ENCODE results near the gene TARBP2. TPM values are rescaled to one million over a fixed set of nuclear protein-coding genes. Genes with fewer than 3 reads are reported as not detected.

Gene TARBP2
- total and polyA plus RNA-seq, 4 donors = 15.7 to 22.0 (median 18.4) TPM

DNA sequence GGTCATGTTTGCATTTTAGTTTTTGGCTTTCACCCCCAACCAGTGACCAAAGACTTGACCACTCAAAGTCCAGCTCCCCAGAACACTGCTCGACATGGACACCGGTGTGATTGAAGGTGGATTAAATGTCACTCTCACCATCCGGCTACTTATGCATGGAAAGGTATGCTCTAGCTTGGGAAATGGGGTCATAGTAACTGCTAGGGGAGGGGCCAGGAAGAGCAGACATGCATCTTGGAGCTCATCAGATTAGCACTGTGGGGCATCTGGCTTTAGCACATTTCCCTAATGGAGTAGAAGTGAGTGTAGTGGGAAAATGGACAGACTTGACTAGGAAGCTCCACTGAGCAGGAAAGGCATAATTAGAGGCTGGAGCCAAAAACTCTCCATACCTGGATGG lies 46.4 kb upstream of the TARBP2 start:
- TF ChIP-seq JUND (IDR thresholded peaks at IDR 0.05) = no peak
- H3K9ac ChIP-seq (ENCODE audit: low read depth in 1 of 2, low read length in 2 of 2) = no peak overlapping the region
- no peaks in the 10 kb centered on the region for H3K9me3 ChIP-seq (ENCODE audit: control insufficient read depth in 4 of 4, low read length in 3 of 4)
- H3K36me3 ChIP-seq (ENCODE audit: control insufficient read depth in 4 of 4, insufficient read depth in 3 of 4, low read depth in 1 of 4, low read length in 3 of 4) = peaks cover 22 to 54% (median 51%) of the 10 kb centered on the region in 4 donors
- no peak for DNase-seq (ENCODE audit: low spot score)
- peaks cover 0 to 21% (median 18%) of the 10 kb centered on the region in 4 donors for H3K4me1 ChIP-seq (ENCODE audit: control insufficient read depth in 4 of 4, insufficient read depth in 4 of 4, low read length in 3 of 4)
- no peaks in the 10 kb centered on the region for H3K27me3 ChIP-seq (ENCODE audit: control insufficient read depth in 4 of 4, insufficient read depth in 4 of 4, low read length in 3 of 4)
- H3K4me3 ChIP-seq (ENCODE audit: low read depth in 1 of 3, low read length in 3 of 3) = no peak overlapping the region
- WGBS = 40% methylated on average over 3 of the region's 3 CpGs
- no peak overlapping the region for H3K27ac ChIP-seq (ENCODE audit: low read depth in 1 of 2, low read length in 2 of 2)

DNA sequence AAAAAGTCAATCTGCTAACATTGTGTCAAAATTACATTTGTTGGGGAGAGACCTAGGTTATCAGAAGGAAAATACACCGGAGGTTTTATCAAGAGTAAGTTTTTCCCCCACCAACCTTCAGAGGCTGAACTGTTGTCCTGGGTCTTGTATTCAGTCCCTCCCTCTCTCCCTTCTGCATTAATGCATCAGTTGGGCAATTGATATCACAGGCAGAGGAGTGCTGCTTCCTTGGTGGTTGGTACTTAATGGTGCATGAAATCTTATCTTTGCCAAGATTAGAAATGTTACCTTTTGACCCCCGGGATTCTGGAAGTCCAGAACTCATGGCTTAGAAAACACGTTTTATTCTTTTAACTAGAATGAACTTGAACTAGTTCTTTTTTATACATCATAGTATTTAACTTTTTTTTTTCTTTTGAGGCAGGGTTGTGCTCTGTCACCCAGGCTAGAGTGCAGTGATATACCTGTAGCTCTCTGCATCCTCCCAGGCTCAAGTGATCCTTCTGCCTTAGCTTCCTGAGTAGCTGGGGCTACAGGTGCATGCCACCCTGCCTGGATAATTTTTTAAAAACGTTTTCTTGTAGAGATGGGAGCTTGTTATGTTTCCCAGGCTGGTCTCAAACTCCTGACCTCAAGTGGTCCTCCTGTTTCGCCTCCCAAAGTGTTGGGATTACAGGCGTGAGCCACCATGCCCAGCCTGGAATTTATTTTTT lies 44.3 kb upstream of the TARBP2 start:
- no peak for DNase-seq (ENCODE audit: low spot score)
- Histone ChIP-seq H3K9ac (ENCODE audit: low read depth in 1 of 2, low read length in 2 of 2) (no peak overlapping the region), H3K36me3 (ENCODE audit: control insufficient read depth in 4 of 4, insufficient read depth in 3 of 4, low read depth in 1 of 4, low read length in 3 of 4) (peaks cover 28 to 75% (median 72%) of the 10 kb centered on the region in 4 donors), H3K4me3 (ENCODE audit: low read depth in 1 of 3, low read length in 3 of 3) (no peak overlapping the region), H3K4me1 (ENCODE audit: control insufficient read depth in 4 of 4, insufficient read depth in 4 of 4, low read length in 3 of 4) (peaks cover 0 to 21% (median 20%) of the 10 kb centered on the region in 4 donors), H3K27me3 (ENCODE audit: control insufficient read depth in 4 of 4, insufficient read depth in 4 of 4, low read length in 3 of 4) (no peaks in the 10 kb centered on the region), H3K9me3 (ENCODE audit: control insufficient read depth in 4 of 4, low read length in 3 of 4) (no peaks in the 10 kb centered on the region), H3K27ac (ENCODE audit: low read depth in 1 of 2, low read length in 2 of 2) (no peak overlapping the region)
- 77% methylated on average over 6 of the region's 6 CpGs for WGBS
- TF ChIP-seq TAF1 (conservative IDR thresholded peaks at IDR 0.05) = no peak
- no peak for TF ChIP-seq FOXA2 (IDR thresholded peaks at IDR 0.05)
- TF ChIP-seq EGR1 (IDR thresholded peaks at IDR 0.05; ENCODE audit: low read depth in 2 of 2) = no peak
- TF ChIP-seq NR2F2 (IDR thresholded peaks at IDR 0.05) = no peak
- TF ChIP-seq, protein P1, sequence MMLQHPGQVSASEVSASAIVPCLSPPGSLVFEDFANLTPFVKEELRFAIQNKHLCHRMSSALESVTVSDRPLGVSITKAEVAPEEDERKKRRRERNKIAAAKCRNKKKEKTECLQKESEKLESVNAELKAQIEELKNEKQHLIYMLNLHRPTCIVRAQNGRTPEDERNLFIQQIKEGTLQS (IDR thresholded peaks at IDR 0.05) = no peak
- TF ChIP-seq, protein P2, sequence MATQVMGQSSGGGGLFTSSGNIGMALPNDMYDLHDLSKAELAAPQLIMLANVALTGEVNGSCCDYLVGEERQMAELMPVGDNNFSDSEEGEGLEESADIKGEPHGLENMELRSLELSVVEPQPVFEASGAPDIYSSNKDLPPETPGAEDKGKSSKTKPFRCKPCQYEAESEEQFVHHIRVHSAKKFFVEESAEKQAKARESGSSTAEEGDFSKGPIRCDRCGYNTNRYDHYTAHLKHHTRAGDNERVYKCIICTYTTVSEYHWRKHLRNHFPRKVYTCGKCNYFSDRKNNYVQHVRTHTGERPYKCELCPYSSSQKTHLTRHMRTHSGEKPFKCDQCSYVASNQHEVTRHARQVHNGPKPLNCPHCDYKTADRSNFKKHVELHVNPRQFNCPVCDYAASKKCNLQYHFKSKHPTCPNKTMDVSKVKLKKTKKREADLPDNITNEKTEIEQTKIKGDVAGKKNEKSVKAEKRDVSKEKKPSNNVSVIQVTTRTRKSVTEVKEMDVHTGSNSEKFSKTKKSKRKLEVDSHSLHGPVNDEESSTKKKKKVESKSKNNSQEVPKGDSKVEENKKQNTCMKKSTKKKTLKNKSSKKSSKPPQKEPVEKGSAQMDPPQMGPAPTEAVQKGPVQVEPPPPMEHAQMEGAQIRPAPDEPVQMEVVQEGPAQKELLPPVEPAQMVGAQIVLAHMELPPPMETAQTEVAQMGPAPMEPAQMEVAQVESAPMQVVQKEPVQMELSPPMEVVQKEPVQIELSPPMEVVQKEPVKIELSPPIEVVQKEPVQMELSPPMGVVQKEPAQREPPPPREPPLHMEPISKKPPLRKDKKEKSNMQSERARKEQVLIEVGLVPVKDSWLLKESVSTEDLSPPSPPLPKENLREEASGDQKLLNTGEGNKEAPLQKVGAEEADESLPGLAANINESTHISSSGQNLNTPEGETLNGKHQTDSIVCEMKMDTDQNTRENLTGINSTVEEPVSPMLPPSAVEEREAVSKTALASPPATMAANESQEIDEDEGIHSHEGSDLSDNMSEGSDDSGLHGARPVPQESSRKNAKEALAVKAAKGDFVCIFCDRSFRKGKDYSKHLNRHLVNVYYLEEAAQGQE (IDR thresholded peaks at IDR 0.05) = no peak
- no peak for TF ChIP-seq GABPA (IDR thresholded peaks at IDR 0.05 in 1 of 2, conservative IDR thresholded peaks at IDR 0.05 in 1 of 2)
- TF ChIP-seq, protein P3, sequence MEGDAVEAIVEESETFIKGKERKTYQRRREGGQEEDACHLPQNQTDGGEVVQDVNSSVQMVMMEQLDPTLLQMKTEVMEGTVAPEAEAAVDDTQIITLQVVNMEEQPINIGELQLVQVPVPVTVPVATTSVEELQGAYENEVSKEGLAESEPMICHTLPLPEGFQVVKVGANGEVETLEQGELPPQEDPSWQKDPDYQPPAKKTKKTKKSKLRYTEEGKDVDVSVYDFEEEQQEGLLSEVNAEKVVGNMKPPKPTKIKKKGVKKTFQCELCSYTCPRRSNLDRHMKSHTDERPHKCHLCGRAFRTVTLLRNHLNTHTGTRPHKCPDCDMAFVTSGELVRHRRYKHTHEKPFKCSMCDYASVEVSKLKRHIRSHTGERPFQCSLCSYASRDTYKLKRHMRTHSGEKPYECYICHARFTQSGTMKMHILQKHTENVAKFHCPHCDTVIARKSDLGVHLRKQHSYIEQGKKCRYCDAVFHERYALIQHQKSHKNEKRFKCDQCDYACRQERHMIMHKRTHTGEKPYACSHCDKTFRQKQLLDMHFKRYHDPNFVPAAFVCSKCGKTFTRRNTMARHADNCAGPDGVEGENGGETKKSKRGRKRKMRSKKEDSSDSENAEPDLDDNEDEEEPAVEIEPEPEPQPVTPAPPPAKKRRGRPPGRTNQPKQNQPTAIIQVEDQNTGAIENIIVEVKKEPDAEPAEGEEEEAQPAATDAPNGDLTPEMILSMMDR (IDR thresholded peaks at IDR 0.05; ENCODE audit: low read depth, low read length, missing input control) = no peak
- no peak for TF ChIP-seq HNF4G (IDR thresholded peaks at IDR 0.05)
- no peak for TF ChIP-seq YY1 (IDR thresholded peaks at IDR 0.05)
- no peak for TF ChIP-seq SP1 (IDR thresholded peaks at IDR 0.05)
- TF ChIP-seq RXRA (IDR thresholded peaks at IDR 0.05) = no peak
- TF ChIP-seq FOXA1 (IDR thresholded peaks at IDR 0.05) = no peak
- no peak for TF ChIP-seq JUND (IDR thresholded peaks at IDR 0.05)
- TF ChIP-seq RAD21 (IDR thresholded peaks at IDR 0.05) = no peak
- TF ChIP-seq, protein P4, sequence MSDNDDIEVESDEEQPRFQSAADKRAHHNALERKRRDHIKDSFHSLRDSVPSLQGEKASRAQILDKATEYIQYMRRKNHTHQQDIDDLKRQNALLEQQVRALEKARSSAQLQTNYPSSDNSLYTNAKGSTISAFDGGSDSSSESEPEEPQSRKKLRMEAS (IDR thresholded peaks at IDR 0.05) = no peak
- TF ChIP-seq, protein P5, sequence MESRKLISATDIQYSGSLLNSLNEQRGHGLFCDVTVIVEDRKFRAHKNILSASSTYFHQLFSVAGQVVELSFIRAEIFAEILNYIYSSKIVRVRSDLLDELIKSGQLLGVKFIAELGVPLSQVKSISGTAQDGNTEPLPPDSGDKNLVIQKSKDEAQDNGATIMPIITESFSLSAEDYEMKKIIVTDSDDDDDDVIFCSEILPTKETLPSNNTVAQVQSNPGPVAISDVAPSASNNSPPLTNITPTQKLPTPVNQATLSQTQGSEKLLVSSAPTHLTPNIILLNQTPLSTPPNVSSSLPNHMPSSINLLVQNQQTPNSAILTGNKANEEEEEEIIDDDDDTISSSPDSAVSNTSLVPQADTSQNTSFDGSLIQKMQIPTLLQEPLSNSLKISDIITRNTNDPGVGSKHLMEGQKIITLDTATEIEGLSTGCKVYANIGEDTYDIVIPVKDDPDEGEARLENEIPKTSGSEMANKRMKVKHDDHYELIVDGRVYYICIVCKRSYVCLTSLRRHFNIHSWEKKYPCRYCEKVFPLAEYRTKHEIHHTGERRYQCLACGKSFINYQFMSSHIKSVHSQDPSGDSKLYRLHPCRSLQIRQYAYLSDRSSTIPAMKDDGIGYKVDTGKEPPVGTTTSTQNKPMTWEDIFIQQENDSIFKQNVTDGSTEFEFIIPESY (IDR thresholded peaks at IDR 0.05) = no peak
- TF ChIP-seq HNF4A (conservative IDR thresholded peaks at IDR 0.05) = no peak

All from liver (tissue), 9 donors.